ENCODE data around the gene TRIM72. TPM values are rescaled to one million over a fixed set of nuclear protein-coding genes. Genes with fewer than 3 reads are reported as not detected.
"Not testable (repeated sequence)": the region's sequence is repeated elsewhere in the genome, so short reads cannot be mapped to it uniquely, and the experiment has no call there.

The TRIM72 gene
- total RNA-seq, 1 experiment from 2014 or later, result not detected

DNA sequence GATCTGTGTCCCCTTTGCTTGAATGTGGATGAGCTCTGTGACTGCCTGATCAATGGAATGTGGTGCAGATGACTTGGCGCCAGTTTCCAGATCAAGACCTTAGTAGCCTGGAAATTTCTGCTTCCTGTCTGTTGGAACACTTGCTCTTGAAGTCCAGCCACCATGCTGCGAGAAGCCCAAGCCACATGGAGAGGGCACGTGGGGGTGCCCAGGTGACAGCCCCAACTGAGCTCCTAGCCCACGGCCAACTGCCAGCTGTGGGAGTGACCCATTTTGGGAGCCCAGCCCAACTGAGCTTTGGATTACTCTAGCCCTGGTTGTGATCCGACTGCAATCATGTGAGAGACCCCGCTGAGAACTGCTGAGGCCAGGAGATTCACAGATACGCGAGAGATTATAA, 42.5 kb downstream of the TRIM72 start:
- DNase-seq (ENCODE audit: low read depth), result no peak

DNA sequence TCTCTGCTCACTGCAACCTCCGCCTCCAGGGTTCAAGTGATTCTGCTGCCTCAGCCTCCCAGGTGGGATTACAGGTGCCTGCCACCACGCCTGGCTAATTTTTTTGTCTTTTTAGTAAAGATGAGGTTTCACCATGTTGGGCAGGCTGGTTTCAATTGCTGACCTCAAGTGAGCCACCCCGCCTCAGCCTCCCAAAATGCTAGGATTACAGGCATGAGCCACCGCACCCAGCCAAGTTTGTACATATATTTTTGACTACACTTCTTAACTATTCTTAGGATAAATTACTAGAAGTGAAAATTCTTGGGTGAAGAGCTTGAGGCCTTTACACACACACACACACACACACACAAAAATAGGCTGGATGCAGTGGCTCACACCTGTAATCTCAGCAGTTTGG, 44.4 kb downstream of the TRIM72 start:
- DNase-seq (ENCODE audit: low read depth), result no peak

DNA sequence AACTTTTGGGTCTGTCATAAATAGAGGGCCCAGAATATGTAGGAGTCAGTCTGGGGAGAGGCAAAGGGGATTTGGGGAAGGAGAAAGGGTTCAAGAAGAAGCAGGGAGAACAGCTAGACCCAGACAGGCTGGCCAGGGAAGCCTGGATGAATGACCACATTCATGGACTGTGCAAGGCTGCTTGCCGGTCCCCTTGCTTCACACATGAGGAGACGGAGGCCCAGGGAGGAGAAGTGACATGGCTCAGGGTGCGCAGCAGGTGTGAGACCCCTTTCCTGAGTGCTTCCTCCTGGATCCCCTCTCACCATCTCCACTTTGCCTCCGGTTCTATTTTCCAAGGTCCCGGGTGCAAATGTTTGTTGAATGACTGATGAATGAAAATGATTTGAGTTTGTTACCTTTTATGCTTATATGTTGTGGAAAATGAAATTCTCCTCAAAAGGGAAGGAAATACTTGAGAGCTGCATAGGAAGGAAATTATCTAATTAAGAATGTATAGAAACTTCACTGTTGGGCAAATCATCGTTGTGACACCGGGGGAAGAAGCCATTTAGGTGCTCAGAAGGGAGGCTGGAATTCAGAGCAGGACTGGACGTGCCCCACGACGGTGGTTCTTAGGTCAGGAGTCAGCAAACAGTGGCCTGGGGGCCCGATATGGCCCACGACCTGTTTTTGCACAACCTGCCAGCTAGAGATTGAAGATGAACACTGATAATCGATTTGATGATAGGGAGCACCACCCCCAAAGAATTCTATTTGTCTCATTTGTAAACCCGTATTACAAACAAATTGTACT, 46.4 kb downstream of the TRIM72 start:
- no peak for DNase-seq (ENCODE audit: low read depth)

DNA sequence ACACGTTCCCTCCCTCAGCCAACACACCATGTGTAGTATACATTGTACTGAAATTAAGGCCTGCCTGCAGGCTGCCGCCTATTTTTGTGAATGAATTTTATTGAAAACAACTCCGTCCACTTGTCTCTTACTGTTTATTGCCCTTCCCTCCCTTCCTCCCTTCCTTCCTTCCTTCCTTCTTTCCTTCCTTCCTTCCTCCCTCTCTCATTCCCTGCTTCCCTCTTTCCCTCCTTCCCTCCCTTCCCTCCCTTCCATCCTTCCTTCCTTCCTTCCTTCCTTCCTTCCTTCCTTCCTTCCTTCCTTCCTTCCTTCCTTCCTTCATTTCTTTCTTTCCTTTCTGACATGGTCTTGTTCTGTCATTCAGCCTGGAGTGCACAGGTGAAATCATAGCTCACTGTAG, 48.2 kb downstream of the TRIM72 start:
- no peak for DNase-seq (ENCODE audit: low read depth)

DNA sequence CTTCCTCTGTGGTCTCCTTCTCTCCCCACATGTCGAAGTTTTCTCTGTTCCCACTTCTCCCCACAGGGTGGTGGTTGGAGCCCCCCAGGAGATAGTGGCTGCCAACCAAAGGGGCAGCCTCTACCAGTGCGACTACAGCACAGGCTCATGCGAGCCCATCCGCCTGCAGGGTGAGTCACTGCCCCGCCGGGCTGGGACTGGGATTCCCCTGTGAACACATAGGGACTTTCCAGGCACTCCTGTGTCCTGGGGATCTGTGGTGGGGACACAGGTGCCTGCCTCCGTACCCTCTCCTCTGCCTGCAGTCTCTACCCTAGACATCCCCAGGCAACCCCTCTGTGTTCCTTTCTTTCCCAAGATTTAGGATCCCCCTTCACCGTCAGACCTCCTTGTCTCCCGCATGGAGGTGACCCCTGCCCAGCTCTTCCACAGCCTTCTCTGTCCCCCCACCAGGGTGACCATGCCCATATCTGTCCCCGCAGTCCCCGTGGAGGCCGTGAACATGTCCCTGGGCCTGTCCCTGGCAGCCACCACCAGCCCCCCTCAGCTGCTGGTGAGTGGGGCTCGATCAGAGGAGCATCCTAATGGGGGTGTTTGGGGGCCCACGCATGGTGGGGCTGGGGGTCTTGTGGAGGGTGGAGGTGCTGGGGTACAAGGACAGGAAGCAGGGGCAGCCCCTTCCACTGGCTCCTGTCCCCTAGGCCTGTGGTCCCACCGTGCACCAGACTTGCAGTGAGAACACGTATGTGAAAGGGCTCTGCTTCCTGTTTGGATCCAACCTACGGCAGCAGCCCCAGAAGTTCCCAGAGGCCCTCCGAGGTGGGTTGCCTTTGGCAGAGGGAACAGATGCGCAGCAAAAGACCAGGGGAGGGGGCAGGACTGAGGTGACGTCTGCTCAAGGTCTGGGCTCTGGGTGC, 51.7 kb downstream of the TRIM72 start:
- peak; percentile 81 for DNase-seq (ENCODE audit: low read depth)

DNA sequence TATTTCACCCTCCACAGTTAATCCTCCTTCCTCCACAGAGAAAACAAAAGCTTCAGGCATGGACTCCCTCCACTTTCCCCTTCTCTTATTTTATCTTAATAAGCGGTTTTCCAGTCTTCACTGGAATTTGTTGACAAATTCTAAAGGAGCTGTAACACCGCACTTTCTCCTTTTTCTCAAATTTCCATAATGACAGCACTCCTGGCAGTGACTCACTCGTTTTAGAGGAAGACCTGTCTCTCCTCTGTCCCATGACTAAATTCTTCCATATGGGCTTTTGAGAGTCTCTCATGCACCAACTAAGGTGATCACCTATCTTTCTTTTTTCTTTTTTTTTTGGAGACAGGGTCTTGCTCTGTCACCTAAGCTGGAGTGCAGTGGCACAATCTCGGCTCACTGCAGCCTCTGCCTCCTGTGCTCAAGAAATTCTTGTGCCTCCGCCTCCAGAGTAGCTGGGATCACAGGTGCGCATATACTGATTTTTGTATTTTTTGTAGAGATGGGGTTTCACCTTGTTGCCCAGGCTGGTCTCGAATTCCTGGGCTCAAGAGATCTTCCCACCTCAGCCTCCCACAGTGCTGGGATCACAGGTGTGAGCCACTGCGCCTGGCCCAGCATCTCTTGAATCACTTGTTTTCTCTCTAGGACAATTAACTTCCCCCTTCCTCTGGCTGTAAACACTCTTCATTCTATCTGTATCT, 53.6 kb downstream of the TRIM72 start:
- peak; percentile 75 for DNase-seq (ENCODE audit: low read depth)

DNA sequence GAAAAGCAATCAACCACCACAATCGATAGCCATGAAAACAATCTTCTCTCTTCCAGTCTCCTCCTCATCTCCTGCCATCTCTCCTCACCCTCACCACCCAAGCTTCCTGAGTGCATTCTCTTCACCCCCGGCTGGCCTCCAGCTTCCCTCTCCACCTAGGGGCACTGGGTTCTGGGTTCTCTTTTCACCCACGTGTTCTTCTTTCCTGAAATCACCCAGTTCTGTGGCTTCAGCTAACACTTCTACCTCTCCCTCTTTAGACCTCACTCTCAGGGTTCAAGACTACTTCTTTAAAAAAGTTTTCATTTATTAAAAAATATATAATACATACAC, 54.1 kb downstream of the TRIM72 start:
- DNase-seq (ENCODE audit: low read depth), result no peak

DNA sequence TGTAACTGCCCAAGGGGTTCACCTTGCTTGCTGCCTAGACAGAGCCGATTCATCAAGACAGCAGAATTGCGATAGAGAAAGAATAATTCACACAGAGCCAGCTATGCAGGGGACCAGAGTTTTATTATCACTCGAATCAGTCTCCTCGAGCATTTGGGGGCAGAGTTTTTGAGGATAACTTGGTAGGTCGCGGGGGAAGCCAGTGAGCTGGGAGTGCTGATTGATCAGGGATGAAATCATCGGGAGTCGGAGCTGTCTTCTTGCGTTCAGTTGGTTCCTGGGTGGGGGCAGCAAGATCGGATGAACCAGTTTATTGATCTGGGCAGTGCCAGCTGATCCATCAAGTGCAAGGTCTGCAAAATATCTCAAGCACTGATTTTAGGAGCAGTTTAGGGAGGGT, 55.0 kb downstream of the TRIM72 start:
- DNase-seq (ENCODE audit: low read depth), result no peak

DNA sequence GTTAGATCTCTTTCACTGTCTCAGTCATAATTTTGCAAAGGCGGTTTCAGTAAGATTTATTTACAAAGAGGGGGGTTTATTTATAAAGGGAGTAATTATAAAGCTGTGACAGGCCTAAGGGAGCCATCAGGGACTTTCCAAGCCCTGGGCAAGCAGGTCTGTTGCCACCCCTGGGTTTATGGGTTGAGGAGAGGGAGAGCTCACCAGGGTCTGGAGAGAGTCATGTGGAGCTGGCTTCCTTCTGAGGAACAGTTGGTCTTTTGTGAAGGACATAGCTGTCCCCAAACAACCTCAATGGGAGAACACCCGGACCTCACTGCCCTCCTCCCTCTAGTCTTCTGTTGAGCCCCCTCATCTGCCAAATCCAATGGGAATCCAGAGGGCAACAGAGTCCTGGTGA, 55.6 kb downstream of the TRIM72 start:
- DNase-seq (ENCODE audit: low read depth), result no peak

DNA sequence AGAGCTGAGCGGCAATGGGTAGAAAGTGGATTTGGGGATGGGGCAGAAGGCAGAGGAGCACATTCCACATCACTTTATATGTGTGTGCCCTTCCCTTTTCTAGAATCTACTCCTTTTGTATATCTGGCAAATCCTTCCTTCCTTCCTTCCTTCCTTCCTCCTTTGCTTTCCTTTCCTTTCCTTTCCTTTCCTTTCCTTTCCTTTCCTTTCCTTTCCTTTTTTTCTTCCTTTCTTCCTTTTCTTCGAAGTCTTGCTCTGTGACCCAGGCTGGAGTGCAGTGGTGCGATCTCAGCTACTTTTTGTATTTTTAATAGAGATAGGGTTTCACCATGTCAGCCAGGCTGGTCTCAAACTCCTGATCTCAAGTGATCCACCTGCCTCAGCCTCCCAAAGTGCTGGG, 56.1 kb downstream of the TRIM72 start:
- not testable (repeated sequence) for DNase-seq (ENCODE audit: low read depth)

DNA sequence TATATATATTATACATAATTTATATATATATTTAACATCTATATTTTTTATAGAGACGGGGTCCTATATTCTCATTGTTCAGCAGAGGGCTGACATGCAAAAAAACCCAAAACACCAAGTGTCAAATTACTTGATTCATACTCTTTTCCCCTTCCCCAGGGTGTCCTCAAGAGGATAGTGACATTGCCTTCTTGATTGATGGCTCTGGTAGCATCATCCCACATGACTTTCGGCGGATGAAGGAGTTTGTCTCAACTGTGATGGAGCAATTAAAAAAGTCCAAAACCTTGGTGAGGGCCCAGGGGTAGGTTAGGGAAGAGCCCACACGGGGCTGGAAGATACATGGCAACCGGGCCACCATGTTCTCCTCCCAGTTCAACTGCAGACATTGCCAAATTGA, 56.9 kb downstream of the TRIM72 start:
- DNase-seq (ENCODE audit: low read depth), result no peak

DNA sequence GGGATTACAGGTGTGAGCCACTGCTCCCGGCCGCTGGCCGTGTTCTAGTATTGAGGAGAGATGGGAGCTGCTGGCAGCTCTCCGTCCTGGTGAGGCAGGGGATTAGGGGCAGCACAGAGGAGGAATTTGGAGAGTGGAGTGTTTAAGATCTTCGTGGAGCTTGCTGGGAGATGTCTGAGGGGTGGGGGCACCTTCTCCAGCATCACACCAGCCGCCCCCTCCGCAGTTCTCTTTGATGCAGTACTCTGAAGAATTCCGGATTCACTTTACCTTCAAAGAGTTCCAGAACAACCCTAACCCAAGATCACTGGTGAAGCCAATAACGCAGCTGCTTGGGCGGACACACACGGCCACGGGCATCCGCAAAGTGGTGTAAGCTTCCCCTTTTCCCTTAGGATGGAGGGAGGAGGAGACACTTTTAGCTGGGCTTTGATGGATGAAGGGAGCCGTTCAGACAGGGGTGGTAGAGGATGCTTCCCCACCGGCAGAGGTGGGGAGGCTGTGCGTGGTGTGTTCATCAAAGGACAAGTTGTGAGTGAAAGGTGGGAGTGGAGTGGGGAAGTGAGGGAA, 57.8 kb downstream of the TRIM72 start:
- no peak for DNase-seq (ENCODE audit: low read depth)

DNA sequence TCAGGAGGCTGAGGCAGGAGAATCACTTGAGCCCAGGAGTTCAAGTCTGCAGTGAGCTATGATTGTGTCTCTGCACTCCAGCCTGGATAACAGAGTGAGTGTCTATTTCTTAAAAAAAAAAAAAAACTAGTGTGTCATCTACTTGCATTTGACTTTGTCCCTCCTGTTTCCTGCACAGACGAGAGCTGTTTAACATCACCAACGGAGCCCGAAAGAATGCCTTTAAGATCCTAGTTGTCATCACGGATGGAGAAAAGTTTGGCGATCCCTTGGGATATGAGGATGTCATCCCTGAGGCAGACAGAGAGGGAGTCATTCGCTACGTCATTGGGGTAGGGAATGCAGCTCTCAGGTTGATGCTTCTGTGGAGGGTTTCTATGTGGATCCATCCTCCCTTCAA, 59.3 kb downstream of the TRIM72 start:
- no peak for DNase-seq (ENCODE audit: low read depth)

DNA sequence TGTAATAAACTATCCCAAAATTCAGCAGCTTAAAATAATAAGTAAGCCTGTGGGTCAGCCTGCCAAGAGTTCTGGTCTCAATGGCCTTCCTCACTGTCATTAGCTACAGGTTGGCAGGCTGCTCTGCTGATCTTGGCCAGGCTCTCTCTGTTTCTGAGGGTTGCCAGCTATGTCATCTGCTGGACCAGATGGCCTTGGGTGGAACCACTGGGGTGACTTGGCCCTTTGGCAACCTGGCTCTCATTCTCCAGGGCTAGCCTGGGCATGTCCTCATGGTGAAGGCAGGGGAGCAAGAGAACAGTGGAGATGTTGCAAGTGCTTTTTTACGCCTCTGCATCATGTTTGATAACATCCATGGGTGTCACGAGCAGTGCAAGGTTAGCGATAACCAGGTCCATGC, 59.8 kb downstream of the TRIM72 start:
- no peak for DNase-seq (ENCODE audit: low read depth)

DNA sequence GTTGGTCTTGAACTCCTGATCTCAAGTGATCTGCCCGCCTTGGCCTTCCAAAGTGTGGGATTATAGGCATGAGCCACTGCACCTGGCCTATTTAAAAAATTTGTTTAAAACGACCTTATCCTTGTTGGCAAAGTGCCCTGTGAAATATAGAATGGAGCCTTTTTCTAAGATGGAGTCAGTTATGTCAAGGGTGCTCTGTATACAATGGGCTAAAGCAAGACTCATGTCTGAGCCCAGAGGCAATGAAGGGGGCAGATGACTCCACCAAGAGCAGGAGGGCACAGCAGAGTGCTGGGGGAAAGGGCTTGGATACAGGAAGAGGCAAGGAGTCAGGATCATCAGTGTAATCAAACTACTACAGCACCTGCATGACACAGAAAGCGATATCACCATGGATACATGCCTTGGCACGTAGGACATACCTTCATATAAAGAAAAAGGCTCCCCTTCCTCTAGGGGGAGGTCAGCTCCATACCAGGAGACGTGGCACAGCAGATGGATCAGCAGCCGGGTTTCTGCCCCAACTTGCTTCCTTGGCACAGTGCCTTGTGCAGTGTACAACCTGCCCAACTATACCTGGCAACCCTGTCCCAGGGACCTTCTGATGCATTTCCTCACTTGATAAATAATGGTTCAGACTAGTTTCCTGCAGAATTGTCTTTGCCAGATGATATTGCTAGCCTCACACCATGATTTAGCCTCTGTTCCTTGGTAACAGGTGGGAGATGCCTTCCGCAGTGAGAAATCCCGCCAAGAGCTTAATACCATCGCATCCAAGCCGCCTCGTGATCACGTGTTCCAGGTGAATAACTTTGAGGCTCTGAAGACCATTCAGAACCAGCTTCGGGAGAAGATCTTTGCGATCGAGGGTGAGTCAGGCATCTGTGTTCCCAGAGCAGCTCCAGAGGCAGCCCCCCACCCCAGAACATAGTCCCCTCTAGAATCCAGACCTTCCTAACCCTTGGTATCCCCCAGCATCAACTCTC, 61.2 kb downstream of the TRIM72 start:
- no peak for DNase-seq (ENCODE audit: low read depth)

DNA sequence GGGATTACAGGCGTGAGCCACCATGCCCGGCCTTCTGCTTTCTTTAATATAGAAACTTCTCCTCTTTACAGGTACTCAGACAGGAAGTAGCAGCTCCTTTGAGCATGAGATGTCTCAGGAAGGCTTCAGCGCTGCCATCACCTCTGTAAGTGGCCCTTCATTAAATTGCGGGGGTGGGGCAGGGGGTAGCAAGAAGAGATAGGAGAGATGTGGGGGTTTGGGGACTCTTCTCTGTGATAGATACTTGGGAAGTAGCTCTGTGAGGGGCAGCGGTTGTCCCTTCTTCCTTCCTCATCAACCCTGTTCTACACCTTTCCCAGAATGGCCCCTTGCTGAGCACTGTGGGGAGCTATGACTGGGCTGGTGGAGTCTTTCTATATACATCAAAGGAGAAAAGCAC, 62.7 kb downstream of the TRIM72 start:
- no peak for DNase-seq (ENCODE audit: low read depth)

DNA sequence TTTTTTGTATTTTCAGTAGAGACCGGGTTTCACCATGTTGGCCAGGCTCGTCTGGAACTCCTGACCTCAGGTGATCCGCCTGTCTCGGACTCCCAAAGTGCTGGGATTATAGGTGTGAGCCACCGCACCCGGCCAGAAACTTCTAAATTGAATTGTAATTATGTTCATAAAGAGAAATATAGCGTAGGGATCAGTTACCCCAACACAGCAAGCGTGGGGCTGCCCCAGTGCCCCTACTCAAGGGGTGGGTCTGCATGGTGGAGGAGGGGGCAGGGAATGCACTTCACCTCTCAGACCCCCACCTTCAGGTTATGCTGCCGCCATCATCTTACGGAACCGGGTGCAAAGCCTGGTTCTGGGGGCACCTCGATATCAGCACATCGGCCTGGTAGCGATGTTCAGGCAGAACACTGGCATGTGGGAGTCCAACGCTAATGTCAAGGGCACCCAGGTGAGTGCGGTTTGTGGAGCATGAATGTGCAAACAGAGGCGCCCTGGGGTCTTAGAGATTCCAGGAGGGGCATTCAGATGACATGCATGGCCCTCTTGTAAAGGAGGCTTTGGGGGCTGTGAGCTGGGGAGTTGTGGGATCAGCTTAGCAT, 63.8 kb downstream of the TRIM72 start:
- DNase-seq (ENCODE audit: low read depth), result no peak

DNA sequence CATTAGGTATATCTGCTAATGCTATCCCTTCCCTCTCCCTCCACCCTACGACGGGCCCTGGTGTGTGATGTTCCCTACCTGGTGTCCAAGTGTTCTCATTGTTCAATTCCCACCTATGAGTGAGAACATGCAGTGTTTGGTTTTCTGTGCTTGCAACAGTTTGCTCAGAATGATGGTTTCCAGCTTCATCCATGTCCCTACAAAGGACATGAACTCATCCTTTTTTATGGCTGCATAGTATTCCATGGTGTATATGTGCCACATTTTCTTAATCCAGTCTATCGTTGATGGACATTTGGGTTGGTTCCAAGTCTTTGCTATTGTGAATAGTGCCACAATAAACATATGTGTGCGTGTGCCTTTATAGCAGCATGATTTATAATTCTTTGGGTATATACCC, 64.9 kb downstream of the TRIM72 start:
- not testable (repeated sequence) for DNase-seq (ENCODE audit: low read depth)
